Keratinocyte (primary cell): ENCODE results near the gene RB1.

Experiments
- EZH2 ChIP-seq: IDR thresholded peaks from one replicate; pipeline ENCODE4 v1.6.1; 2012; ENCODE audit warnings: inconsistent platforms, mild to moderate bottlenecking, low read length, moderate library complexity
- TF ChIP-seq, protein P1 (sequence below), 3 experiments: IDR thresholded peaks in 1 of 3; conservative IDR thresholded peaks in 1 of 3; optimal IDR thresholded peaks in 1 of 3; 2 replicates in 2 of 3; 3 replicates in 1 of 3; pipeline versions ENCODE3 to v1.5.1; 2011; ENCODE audit warnings: low read length in 3 of 3, mild to moderate bottlenecking in 3 of 3, moderate library complexity in 2 of 3, control low read depth in 1 of 3, inconsistent platforms in 1 of 3; ENCODE audit not compliant: insufficient read depth in 2 of 3; ENCODE audit errors: extremely low read depth in 1 of 3

GRCh38 chr13:48299591-48299990, 4.0 kb upstream of the RB1 start:
- TF ChIP-seq, protein P1, sequence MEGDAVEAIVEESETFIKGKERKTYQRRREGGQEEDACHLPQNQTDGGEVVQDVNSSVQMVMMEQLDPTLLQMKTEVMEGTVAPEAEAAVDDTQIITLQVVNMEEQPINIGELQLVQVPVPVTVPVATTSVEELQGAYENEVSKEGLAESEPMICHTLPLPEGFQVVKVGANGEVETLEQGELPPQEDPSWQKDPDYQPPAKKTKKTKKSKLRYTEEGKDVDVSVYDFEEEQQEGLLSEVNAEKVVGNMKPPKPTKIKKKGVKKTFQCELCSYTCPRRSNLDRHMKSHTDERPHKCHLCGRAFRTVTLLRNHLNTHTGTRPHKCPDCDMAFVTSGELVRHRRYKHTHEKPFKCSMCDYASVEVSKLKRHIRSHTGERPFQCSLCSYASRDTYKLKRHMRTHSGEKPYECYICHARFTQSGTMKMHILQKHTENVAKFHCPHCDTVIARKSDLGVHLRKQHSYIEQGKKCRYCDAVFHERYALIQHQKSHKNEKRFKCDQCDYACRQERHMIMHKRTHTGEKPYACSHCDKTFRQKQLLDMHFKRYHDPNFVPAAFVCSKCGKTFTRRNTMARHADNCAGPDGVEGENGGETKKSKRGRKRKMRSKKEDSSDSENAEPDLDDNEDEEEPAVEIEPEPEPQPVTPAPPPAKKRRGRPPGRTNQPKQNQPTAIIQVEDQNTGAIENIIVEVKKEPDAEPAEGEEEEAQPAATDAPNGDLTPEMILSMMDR (optimal IDR thresholded peaks at IDR 0.05 in 1 of 3, IDR thresholded peaks at IDR 0.05 in 1 of 3, conservative IDR thresholded peaks at IDR 0.05 in 1 of 3; ENCODE audit: extremely low read depth in 1 of 3, insufficient read depth in 2 of 3, low read length in 3 of 3): no peak
- no peak for TF ChIP-seq EZH2
